Measurements from ENCODE around the gene HOXB4.

HOXB4 gene

GRCh38 chr17:48613862-48614694 is 35.9 kb upstream of the HOXB4 start:
- DNase-seq: peak; percentile 72

- peak; percentile 77 for DNase-seq
Measured at GRCh38 chr17:48612854-48613691, 34.9 kb upstream of the HOXB4 start.

DNA sequence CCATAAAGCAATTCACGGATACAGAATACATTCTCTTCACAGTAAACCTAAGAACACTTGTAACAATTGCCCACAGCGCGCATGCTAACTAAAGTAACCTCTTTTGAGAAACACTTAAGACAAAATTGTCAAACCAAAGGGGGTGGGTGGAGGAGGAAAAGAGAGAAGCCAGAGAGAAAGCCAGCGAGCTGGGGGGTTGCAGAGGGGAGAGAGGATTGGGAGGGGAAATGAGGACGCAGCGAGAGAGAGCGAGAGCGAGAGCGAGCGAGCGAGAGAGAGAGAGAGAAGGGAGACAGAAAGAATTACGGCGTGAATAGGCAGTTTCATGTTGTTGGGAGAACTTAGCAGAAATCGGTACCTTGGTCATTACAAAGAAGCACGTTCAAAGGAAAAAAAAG is 34.3 kb upstream of the HOXB4 start:
- no peak for DNase-seq

- DNase-seq: no peak
Measured at GRCh38 chr17:48611681-48612455, 33.7 kb upstream of the HOXB4 start.

- no peak for DNase-seq
Measured at GRCh38 chr17:48611213-48611612, 33.1 kb upstream of the HOXB4 start.

- DNase-seq: peak; percentile 87
Measured at GRCh38 chr17:48610282-48611211, 32.4 kb upstream of the HOXB4 start, which contains the start of gene HOXB7. Gene HOXB7, minus strand, starts transcription at chr17:48611017. Its CDS starts 99 bp downstream, at chr17:48610918.

DNA sequence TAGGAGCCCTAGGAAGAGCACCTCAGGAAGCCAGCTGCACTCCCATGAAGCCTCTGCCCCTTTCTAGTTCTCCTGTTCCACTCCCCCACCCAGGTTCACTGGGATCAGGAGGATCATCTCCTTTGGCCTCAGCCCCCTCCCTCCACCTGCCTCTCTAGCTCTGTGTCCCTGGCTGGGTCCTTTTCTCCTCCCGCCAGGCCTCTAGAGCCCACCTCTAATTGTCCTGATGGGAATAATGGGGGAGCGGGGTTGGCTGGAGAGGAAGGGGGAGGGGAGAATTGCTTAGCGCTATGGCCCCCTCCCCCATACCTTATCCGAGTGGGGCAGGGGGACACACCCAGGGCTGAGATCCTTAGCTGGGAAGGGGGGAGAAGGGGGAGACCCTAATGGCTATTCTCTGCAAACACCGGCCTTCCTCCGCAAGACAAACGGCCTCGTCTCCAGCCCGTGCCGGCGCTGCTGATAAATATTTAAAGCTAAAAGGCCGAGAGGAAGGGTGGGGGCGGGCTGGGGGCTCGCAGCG is 31.7 kb upstream of the HOXB4 start:
- no peak for DNase-seq

GRCh38 chr17:48609033-48609432 is 30.9 kb upstream of the HOXB4 start:
- DNase-seq: no peak

GRCh38 chr17:48608494-48608834 is 30.3 kb upstream of the HOXB4 start:
- no peak for DNase-seq

DNA sequence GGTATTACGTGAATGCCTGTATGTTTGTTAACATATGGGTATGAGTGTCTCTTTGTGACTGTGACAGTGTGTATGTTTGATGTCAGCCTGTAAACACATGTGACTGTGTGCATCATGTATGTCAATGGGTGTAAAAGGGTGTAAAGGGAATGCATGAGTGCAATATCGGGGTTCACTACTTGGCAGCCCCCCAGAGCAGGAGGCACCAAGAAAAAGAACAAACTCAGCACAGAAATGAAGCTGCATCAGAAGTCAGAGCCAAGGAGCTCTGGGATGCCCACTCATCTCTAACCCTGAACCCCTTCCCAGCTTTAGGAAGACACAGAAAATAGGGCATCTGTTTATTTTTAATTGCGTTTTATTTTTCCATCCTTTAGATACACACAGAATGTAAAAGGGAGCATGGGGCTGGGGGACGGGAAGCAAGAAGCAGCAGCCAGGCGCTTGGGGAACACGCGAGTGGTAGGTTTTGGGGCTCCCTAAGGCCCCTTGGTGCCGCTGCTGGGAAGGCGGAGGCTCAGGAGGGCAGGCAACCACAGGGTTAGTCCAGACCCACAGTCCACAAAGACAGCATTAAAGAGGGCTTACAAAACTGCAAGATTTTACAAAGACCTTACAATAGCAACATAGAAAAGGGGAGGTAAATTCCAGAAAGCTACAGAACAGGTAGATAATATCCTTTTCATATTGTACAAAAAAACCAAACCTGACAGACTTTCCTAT is 28.9 kb upstream of the HOXB4 start:
- DNase-seq: no peak

- no peak for DNase-seq
Measured at GRCh38 chr17:48605991-48606891, 28.1 kb upstream of the HOXB4 start.

DNA sequence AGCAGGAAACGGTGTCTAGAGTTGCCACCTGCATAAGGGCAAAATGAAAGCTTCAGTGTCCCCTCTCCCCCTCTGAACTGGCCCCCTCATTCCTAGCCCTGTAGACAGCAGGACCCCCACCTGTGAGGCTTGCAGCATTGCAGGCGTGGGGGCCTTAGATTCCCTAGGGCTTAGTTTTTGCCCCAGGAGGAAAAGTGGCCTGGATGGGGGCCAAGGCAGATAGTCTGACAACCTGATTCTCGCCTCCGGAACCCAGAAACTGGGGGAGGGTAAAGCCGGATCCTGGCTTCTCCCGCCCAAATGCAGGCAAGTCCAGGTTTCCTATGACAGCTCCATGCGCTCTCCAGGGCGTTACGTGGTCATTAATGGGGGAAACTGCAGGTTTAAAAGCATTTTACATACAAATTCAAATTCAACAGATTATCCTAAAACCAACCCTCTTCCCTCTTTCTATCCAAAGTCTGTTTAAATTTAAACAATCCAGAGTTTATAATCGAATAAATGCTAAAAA is 27.3 kb upstream of the HOXB4 start:
- DNase-seq: no peak

- no peak for DNase-seq
Measured at GRCh38 chr17:48604770-48605329, 26.7 kb upstream of the HOXB4 start, which contains the start of gene HOXB6. Gene HOXB6, minus strand, starts transcription at chr17:48604986. Its CDS starts 6,836 bp downstream, at chr17:48598150.

- DNase-seq: no peak
Measured at GRCh38 chr17:48603959-48604769, 26.0 kb upstream of the HOXB4 start.

- no peak for DNase-seq
Measured at GRCh38 chr17:48601539-48602425, 23.6 kb upstream of the HOXB4 start.

DNA sequence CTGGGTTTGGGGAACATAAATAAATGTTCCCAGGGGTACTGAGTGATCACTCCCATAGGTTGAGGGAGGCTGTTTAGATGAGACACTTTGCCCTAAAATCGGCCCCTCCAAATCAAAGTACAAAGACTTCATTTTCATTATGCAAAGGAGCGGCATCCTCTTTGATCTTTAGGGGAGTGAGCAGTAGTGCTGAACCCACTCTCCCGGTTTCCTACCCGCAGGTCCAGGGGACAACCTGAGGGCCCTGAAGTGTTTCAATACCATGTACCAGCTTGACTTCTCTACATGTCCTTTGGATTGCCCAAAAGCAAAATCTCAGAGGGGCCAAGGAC is 23.0 kb upstream of the HOXB4 start:
- DNase-seq: no peak

All from activated CD8-positive, alpha-beta memory T cell treated with anti-CD3 and anti-CD28 coated beads for 24 hours (primary cell).